ENCODE measurements around the gene PSMA5. TPM values are rescaled to one million over a fixed set of nuclear protein-coding genes. Genes with fewer than 3 reads are reported as not detected.

The PSMA5 gene
- total RNA-seq, 1 experiment from 2014 or later: 97.8 TPM

- H3K36me3 Mint-ChIP-seq (ENCODE audit: insufficient read depth, unreplicated experiment): peaks cover 2% of the 10 kb centered on the region
- ChIA-PET CTCF (interaction anchor here (1.2 to 3.6 kb wide), 4 partner anchors 115 to 138 kb away, joined by 4 to 15 read pairs (median 12); partner anchors contain the start of gene PSRC1), POLR2A (interaction anchor here (0.5 to 1.3 kb wide), 4 partner anchors 27 to 115 kb away, joined by 3 to 4 read pairs (median 4); partner anchors contain the start of gene PSRC1)
- peaks cover 14% of the 10 kb centered on the region for H3K4me1 Mint-ChIP-seq (ENCODE audit: low read depth, unreplicated experiment)
- H3K27me3 Mint-ChIP-seq (ENCODE audit: insufficient read depth, unreplicated experiment): no peaks in the 10 kb centered on the region
- peak within 1 kb of the TSS; percentile 73 for H3K27ac Mint-ChIP-seq (ENCODE audit: unreplicated experiment)
- peak within 1 kb of the TSS; percentile 51 for H3K4me3 ChIP-seq (ENCODE audit: low read depth, low read length)
- intact Hi-C loops (cut with micrococcal nuclease; ENCODE audit: unreplicated experiment): loop anchor here (1.0 to 5.0 kb wide), 2 partner anchors 24 to 305 kb away; partner anchors contain the start of gene TMEM167B
- no peaks in the 10 kb centered on the region for H3K9me3 Mint-ChIP-seq (ENCODE audit: unreplicated experiment)
- H3K27me3 ChIP-seq (replicated peaks; ENCODE audit: control insufficient read depth, insufficient read depth, low read length): no peaks in the 10 kb centered on the region
- H3K9me3 ChIP-seq: no peaks in the 10 kb centered on the region
- no TSS peak for BruUV-seq (replicated peaks)
- peak; percentile 91 to 94 for DNase-seq
- H3K4me3 Mint-ChIP-seq (ENCODE audit: unreplicated experiment): peak within 1 kb of the TSS; percentile 79
- peaks cover 31% of the 10 kb centered on the region for H3K4me1 ChIP-seq
- TF ChIP-seq, protein P1, sequence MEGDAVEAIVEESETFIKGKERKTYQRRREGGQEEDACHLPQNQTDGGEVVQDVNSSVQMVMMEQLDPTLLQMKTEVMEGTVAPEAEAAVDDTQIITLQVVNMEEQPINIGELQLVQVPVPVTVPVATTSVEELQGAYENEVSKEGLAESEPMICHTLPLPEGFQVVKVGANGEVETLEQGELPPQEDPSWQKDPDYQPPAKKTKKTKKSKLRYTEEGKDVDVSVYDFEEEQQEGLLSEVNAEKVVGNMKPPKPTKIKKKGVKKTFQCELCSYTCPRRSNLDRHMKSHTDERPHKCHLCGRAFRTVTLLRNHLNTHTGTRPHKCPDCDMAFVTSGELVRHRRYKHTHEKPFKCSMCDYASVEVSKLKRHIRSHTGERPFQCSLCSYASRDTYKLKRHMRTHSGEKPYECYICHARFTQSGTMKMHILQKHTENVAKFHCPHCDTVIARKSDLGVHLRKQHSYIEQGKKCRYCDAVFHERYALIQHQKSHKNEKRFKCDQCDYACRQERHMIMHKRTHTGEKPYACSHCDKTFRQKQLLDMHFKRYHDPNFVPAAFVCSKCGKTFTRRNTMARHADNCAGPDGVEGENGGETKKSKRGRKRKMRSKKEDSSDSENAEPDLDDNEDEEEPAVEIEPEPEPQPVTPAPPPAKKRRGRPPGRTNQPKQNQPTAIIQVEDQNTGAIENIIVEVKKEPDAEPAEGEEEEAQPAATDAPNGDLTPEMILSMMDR (IDR thresholded peaks at IDR 0.05; ENCODE audit: insufficient read depth in 1 of 2, low read depth in 1 of 2, low read length in 1 of 2, severe bottlenecking in 1 of 2, unreplicated experiment in 1 of 2): no peak
- H3K36me3 ChIP-seq (ENCODE audit: control insufficient read depth, insufficient read depth, low read length): no peaks in the 10 kb centered on the region
These were observed 28.5 kb downstream of the PSMA5 start, which contains the start of gene SORT1 for GRCh38 chr1:109397581-109398342. Gene SORT1, minus strand, starts transcription at chr1:109397918. Its CDS starts 26 bp downstream, at chr1:109397892.

- H3K36me3 Mint-ChIP-seq (ENCODE audit: insufficient read depth, unreplicated experiment): no peaks in the 10 kb centered on the region
- ChIA-PET CTCF (interaction anchor here (1.2 to 3.6 kb wide), 2 partner anchors 114 to 133 kb away, joined by 8 to 15 read pairs; partner anchors contain the start of gene PSRC1), POLR2A (interaction anchor here (0.7 to 1.0 kb wide), 2 partner anchors 26 to 114 kb away, joined by 4 read pairs; partner anchors contain the start of gene PSRC1)
These were observed 29.2 kb downstream of the PSMA5 start for GRCh38 chr1:109396871-109397580.

More at GRCh38 chr1:109396871-109397580, 29.2 kb downstream of the PSMA5 start:
- Histone ChIP-seq H3K27me3 (replicated peaks; ENCODE audit: control insufficient read depth, insufficient read depth, low read length) (no peaks in the 10 kb centered on the region), H3K4me1 (peaks cover 35% of the 10 kb centered on the region), H3K36me3 (ENCODE audit: control insufficient read depth, insufficient read depth, low read length) (no peaks in the 10 kb centered on the region), H3K9me3 (no peaks in the 10 kb centered on the region), H3K4me3 (ENCODE audit: low read depth, low read length) (peak overlapping the region; percentile 41)
- BruUV-seq (replicated peaks): TSS peak; percentile 47
- H3K4me1 Mint-ChIP-seq (ENCODE audit: low read depth, unreplicated experiment): peaks cover 19% of the 10 kb centered on the region
- no peaks in the 10 kb centered on the region for H3K27me3 Mint-ChIP-seq (ENCODE audit: insufficient read depth, unreplicated experiment)
- TF ChIP-seq, protein P1 (IDR thresholded peaks at IDR 0.05; ENCODE audit: insufficient read depth in 1 of 2, low read depth in 1 of 2, low read length in 1 of 2, severe bottlenecking in 1 of 2, unreplicated experiment in 1 of 2): no peak
- DNase-seq: no peak
- no peaks in the 10 kb centered on the region for H3K9me3 Mint-ChIP-seq (ENCODE audit: unreplicated experiment)
- peak overlapping the region; percentile 79 for H3K4me3 Mint-ChIP-seq (ENCODE audit: unreplicated experiment)
- intact Hi-C loops (cut with micrococcal nuclease; ENCODE audit: unreplicated experiment): loop anchor here (5.0 kb wide), 1 partner anchor 305 kb away; the partner anchor contains the start of gene TMEM167B
- H3K27ac Mint-ChIP-seq (ENCODE audit: unreplicated experiment): peak overlapping the region; percentile 73

Measured in Caco-2 (cell line).